IPS DF 4.7 (cell line): ENCODE measurements around the gene TMEM59L.

Source experiments
- DNase-seq: peaks from one replicate; pipeline ENCODE4 v3.0.0-alpha.2; 2013; ENCODE audit warnings: low spot score; ENCODE audit errors: extremely low read depth

The TMEM59L gene

DNA sequence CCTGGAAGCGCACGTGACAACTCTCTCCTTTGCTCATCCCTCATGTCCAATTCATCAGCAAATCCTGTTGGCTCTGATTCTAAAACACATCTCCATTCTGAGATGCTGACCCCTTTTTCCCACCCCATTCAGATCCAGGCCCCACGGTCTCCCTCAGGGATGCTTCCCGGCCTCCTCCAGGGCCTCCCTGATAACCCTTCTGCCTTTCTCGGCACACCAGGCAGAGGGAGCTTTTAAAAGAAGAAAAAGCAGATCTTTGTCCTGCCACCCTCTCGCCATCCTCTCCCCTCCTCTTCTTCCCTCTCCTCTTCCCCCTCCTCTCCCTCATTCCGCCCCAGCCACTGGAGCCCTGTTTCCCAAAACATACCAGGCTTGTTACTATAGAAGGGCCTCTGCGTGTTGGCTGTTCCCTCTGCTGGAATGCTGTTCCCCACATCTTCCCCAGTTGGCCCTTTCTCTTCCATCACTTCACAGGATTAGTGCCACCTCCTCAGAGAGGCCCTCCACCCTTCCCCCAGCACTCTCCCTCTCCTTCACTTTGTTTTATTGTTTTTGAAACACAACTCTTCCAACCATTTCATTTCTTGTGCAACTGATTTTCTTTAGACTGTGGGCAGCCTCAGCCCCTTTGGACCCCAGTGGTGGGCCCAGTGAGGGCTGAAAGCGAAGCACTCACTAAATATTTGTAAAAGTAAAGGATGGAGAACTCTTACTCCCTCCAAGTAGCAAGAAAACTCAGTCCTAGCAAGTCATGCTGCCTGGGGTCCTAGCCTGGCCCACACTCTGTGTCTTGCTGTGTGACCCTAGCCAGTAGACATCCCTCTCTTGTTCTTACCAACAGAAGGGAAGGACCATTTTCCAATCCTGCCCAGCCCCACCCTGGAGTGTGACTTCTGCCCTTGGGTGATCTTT, 3.6 kb upstream of the TMEM59L start:
- no peak for DNase-seq

- no peak for DNase-seq
These were observed 3.0 kb upstream of the TMEM59L start for GRCh38 chr19:18609717-18610051.

GRCh38 chr19:18610245-18610555, 2.5 kb upstream of the TMEM59L start:
- no peak for DNase-seq

DNA sequence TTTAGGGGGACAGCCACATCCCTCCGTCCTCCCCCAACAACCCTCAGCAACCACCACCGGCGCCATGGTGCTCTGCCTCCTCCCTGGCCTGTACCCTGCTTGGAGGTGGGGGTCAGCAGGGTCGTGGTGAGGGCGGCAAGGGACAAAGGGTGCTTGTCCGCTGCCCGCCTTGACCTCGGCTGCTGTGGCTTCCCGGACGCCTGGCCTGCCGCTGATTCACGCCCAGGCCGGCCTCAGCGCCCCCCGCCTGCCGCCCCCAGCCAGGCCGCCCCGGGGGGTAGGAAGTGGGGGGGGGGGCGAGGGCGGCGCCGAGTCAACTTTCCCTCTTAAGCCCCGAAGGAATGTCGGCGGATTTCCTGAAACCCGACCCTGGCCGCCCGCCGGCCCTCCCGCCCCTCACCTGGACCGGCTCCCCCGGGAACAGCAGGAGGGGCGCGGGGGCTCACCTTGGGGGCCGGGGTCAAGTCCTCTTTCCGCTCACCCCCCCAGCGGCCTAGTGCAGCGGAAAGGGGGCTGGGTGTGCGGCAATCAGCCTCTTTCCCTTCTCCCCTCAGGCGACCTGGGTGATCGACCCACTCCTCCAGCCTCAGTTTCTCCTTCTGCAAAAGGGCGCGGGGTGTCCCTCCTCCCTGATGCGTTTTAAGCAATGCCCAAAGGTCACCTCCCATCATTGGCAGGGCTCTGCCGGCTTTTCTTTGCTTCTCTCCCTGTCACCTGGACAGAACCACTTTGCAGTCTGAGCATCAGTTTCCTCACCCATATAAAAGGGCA, 1.9 kb upstream of the TMEM59L start:
- no peak for DNase-seq

- no peak for DNase-seq
These were observed 1.2 kb upstream of the TMEM59L start for GRCh38 chr19:18611327-18612050.

GRCh38 chr19:18612051-18612771, 459 bp upstream of the TMEM59L start:
- DNase-seq, result no peak

- no peak for DNase-seq
These were observed 1.0 kb downstream of the TMEM59L start for GRCh38 chr19:18613589-18614234.

GRCh38 chr19:18616023-18616422, 3.4 kb downstream of the TMEM59L start:
- no peak for DNase-seq

DNA sequence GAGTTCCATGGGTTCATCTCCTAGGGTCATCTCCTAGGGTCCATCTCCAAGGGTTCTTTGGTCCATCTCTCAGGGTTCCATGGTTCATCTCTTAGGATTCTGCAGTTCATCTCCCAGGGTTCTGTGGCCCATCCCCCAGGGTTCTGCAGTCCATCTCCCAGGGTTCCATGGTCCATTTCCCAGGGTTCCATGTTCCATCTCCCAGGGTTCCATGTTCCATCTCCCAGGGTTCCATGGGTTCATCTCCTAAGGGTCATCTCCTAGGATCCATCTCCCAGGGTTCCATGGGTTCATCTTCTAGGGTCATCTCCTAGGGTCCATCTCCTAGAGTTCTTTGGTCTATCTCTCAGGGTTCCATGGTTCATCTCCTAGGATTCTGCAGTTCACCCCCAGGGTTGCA, 4.9 kb downstream of the TMEM59L start:
- DNase-seq, result no peak

DNA sequence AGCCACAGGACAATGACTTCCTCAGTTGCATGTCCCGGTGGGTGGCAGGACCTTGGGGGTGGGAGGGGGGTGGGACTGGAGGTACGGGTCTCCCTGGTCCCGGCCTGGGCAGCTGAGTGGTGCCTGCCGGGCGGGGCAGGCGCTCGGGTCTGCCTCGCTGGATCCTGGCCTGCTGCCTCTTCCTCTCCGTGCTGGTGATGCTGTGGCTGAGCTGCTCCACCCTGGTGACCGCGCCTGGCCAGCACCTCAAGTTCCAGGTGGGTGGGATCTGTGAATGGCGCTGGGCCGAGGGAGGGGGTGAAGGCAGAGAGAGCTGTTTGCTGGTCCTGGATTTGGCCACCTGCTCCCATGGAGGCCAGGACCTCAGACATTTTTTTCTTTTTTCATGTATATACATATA, 5.6 kb downstream of the TMEM59L start:
- no peak for DNase-seq

DNA sequence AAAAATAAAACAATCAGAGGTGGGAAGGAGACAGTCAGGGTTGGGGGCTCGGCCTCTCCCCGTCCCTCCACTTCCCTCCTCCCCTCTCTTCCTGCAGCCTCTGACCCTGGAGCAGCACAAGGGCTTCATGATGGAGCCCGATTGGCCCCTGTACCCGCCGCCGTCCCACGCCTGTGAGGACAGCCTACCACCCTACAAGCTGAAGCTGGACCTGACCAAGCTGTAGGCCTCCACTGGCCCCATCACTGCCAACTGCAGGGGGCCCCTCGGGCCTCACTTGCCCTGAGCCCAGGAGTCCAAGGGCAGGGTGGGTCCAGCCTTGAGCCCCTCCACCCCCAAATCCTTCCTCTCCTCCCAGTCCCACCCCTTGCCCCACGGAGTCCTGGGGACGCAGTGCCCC, 7.6 kb downstream of the TMEM59L start:
- DNase-seq, result no peak

DNA sequence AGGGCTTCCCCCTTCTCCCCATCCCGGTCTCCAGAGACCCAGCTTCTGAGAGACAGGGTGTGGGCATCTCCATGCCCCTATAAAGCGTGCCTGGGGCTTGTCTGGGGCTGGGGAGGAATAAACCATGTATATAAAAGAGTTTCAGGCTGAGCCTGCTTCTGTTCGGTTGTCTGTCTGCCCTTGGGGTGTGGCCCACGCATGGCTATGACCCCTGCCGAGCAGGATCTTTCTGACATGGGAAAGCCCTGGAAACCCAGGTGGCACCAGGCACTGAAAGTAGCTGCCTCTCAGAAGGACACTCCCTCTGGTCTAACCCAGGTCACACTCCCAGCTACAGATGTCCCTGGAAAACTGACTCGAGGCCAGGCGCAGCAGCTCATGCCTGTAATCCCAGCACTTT, 8.2 kb downstream of the TMEM59L start:
- no peak for DNase-seq

- DNase-seq, result no peak
These were observed 14.2 kb downstream of the TMEM59L start for GRCh38 chr19:18626906-18627305.

DNA sequence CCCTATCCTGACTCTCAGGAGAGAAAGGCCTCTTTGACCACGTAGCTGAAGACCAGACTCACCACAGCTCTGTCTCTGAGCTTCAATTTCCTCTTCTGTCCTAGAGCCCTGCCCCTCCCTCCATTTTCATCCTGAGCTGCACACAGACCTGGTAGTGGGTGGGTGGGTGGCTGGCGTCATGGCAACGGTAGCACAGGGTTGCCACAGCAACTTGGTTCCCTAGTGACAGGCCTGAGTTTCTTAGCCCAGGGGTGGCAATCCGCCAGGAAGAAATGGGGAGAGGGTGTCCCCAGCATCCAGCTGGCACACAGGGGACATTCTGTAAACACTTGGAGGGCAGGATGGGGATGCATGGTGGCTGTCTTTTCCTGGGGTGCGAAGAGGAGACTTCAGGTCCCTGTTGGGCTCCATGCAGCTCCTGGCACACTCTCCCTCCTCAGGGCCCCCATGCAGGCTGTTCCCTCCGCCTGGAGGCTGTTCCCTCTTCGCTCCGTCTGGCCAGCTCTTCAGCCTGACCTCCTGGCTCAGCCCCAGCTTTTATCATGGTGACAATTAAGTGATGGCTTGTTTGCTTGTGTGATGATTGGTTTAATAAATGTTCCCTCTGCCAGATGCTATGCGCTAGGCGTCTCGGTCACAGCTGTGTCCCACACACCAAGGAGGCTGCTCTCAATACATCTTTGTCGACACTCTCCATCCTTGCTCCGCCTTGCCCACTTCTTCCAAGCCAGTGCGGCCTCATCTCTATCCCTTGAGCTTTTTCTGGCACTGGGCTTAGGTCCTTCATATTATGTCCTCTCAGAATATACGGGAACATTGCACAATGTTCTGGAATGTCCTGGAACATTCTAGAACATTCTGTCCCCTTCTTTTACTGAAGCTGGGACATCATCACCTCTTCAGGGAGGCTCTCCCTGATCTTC, 16.8 kb downstream of the TMEM59L start:
- no peak for DNase-seq

- no peak for DNase-seq
These were observed 20.7 kb downstream of the TMEM59L start for GRCh38 chr19:18633321-18633720.

- DNase-seq, result no peak
These were observed 22.1 kb downstream of the TMEM59L start for GRCh38 chr19:18634612-18635297.

- DNase-seq, result no peak
These were observed 23.1 kb downstream of the TMEM59L start for GRCh38 chr19:18635831-18636182.

GRCh38 chr19:18636183-18636968, 23.7 kb downstream of the TMEM59L start:
- DNase-seq, result peak; percentile 60
